DND-41 (cell line): Measurements from ENCODE around the gene GFAP.

Experiments
- ATAC-seq: fragments of 200-7000 bp; cut with Tn5 transposase; 3 replicates; pipeline ENCODE4 v1.9.1; 2021; ENCODE audit warnings: low read depth; ENCODE audit not compliant: insufficient read depth
- DNase-seq: peaks from one replicate; pipeline ENCODE4 v3.0.0-alpha.2; 2020
- H2AFZ ChIP-seq: 2 replicates; pipeline ENCODE4 v1.6.0; 2012; ENCODE audit warnings: low read depth, low read length
- H3K27ac ChIP-seq: 2 replicates; pipeline ENCODE4 v1.5.1; 2012; ENCODE audit warnings: low read length, inconsistent platforms
- H3K27me3 ChIP-seq: fragments of 200-600 bp; sonication (generic); 2 replicates; pipeline ENCODE4 v1.6.0; 2012; ENCODE audit warnings: low read length, mild to moderate bottlenecking, inconsistent platforms; ENCODE audit not compliant: insufficient read depth, poor library complexity
- H3K36me3 ChIP-seq: 2 replicates; pipeline ENCODE4 v1.5.1; 2012; ENCODE audit warnings: low read length, inconsistent platforms; ENCODE audit not compliant: insufficient read depth
- H3K4me1 ChIP-seq: 2 replicates; pipeline ENCODE4 v1.5.1; 2012; ENCODE audit warnings: mild to moderate bottlenecking, low read length; ENCODE audit not compliant: insufficient read depth
- H3K4me2 ChIP-seq: 2 replicates; pipeline ENCODE4 v1.6.0; 2012; ENCODE audit warnings: mild to moderate bottlenecking, moderate library complexity, low read length, inconsistent platforms; ENCODE audit not compliant: insufficient read depth
- H3K4me3 ChIP-seq, 2 experiments: fragments of 200-600 bp in 1 of 2; shearing (Covaris generic) in 1 of 2; 2 replicates each; pipeline ENCODE4 v1.5.1; 2012 to 2016; ENCODE audit warnings: inconsistent platforms in 2 of 2, low read length in 2 of 2, mild to moderate bottlenecking in 2 of 2, low read depth in 1 of 2, moderate library complexity in 1 of 2
- H3K79me2 ChIP-seq: 2 replicates; pipeline ENCODE4 v1.6.0; 2012; ENCODE audit warnings: low read length, inconsistent platforms; ENCODE audit not compliant: insufficient read depth
- H3K9ac ChIP-seq: 2 replicates; pipeline ENCODE4 v1.6.0; 2012; ENCODE audit warnings: low read depth, mild to moderate bottlenecking, inconsistent platforms, low read length, moderate library complexity
- H3K9me3 ChIP-seq: 2 replicates; pipeline ENCODE4 v1.5.1; 2012; ENCODE audit warnings: low read length, moderate library complexity, mild to moderate bottlenecking, inconsistent platforms; ENCODE audit not compliant: insufficient read depth, severe bottlenecking
- H4K20me1 ChIP-seq: 2 replicates; pipeline ENCODE4 v1.6.0; 2012; ENCODE audit warnings: low read length; ENCODE audit not compliant: insufficient read depth
- CTCF ChIP-seq: IDR thresholded peaks from 2 replicates; pipeline ENCODE4 v1.5.1; 2012; ENCODE audit warnings: borderline replicate concordance, low read length, moderate library complexity, mild to moderate bottlenecking; ENCODE audit not compliant: poor library complexity, severe bottlenecking; ENCODE audit errors: extremely low read depth
- EZH2 ChIP-seq: IDR thresholded peaks from 3 replicates; pipeline ENCODE4 v1.6.1; 2012; ENCODE audit warnings: borderline replicate concordance, low read depth, mild to moderate bottlenecking, moderate library complexity, low read length, inconsistent platforms; ENCODE audit not compliant: severe bottlenecking

Gene GFAP

GRCh38 chr17:44862278-44862914, 52.9 kb downstream of the GFAP start:
- H3K4me3 ChIP-seq = no peak overlapping the region
- peaks cover 86% of the 10 kb centered on the region for H3K36me3 ChIP-seq
- H4K20me1 ChIP-seq = peaks cover 9% of the 10 kb centered on the region
- DNase-seq = no peak
- H3K9me3 ChIP-seq = no peaks in the 10 kb centered on the region
- no peak overlapping the region for H3K4me2 ChIP-seq
- no peaks in the 10 kb centered on the region for H3K4me1 ChIP-seq
- no peak for TF ChIP-seq CTCF
- no peak for TF ChIP-seq EZH2
- no peaks in the 10 kb centered on the region for H3K27me3 ChIP-seq
- H3K27ac ChIP-seq = no peak overlapping the region
- ATAC-seq = no peak
- no peaks in the 10 kb centered on the region for H3K79me2 ChIP-seq
- no peak overlapping the region for H2AFZ ChIP-seq
- no peak overlapping the region for H3K9ac ChIP-seq

- no peak overlapping the region for H2AFZ ChIP-seq
- H3K9ac ChIP-seq = no peak overlapping the region
- no peaks in the 10 kb centered on the region for H3K27me3 ChIP-seq
- DNase-seq = no peak
- H3K9me3 ChIP-seq = no peaks in the 10 kb centered on the region
- H3K36me3 ChIP-seq = peaks cover 92% of the 10 kb centered on the region
- no peaks in the 10 kb centered on the region for H3K4me1 ChIP-seq
- no peak overlapping the region for H3K27ac ChIP-seq
- no peak for TF ChIP-seq CTCF
- no peak for TF ChIP-seq EZH2
- no peak for ATAC-seq
- H4K20me1 ChIP-seq = peaks cover 3% of the 10 kb centered on the region
- no peaks in the 10 kb centered on the region for H3K79me2 ChIP-seq
- H3K4me3 ChIP-seq = no peak overlapping the region
- H3K4me2 ChIP-seq = no peak overlapping the region
These were observed 55.6 kb downstream of the GFAP start for GRCh38 chr17:44859701-44860100.

- Histone ChIP-seq H2AFZ (no peak overlapping the region), H3K4me2 (no peak overlapping the region), H3K27ac (no peak overlapping the region), H3K79me2 (no peaks in the 10 kb centered on the region), H3K4me1 (no peaks in the 10 kb centered on the region), H3K4me3 (no peak overlapping the region), H3K9me3 (no peaks in the 10 kb centered on the region), H3K27me3 (no peaks in the 10 kb centered on the region), H3K36me3 (peaks cover 86% of the 10 kb centered on the region), H3K9ac (no peak overlapping the region), H4K20me1 (peaks cover 3% of the 10 kb centered on the region; the same call in 1 of the 2 replicates)
- no peak for TF ChIP-seq EZH2
- no peak for TF ChIP-seq CTCF
- ATAC-seq = no peak
- DNase-seq = no peak
These were observed 61.1 kb downstream of the GFAP start for GRCh38 chr17:44854192-44854591.
